ENCODE measurements around the gene TBC1D14. TPM values are rescaled to one million over a fixed set of nuclear protein-coding genes. Genes with fewer than 3 reads are reported as not detected.

TBC1D14 gene
- total and polyA plus RNA-seq, 10 of the 15 experiments (the other 5 are each of a cell fraction or from before 2014, with no cell fraction given), result 0.87 to 39.3 (median 30.1) TPM

DNA sequence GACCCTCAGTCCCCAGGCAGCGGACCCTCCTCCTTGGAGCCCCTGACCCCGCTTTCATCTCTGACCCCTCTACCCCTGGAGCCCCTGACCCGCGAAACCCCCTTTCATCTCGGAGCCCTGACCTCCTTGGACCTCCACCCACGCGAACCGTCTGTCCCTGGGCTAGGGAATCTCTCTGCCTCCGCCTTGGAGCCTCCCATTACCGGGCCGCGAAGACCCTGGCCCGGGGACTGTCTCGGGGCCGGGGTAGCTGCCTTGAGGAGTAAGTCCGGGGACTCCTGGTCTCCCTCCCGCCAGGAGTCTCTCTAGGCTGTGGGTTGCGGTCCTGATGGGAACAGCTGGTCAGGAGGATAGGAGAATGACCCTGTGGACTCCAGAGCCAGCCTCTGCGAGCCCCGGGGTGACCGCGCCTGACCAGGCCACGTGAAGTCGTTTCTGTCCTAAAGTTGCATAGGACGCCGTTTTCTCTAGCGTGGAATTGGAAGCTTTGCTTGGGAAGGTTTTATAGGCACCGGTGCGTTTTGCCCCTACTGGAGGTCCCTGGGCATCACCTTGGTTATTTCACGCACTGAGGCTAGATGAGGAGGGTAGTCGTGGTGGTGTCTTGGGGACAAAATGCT lies 824 bp downstream of the TBC1D14 start:
- H3K9me3 ChIP-seq (replicated peaks; ENCODE audit: control insufficient read depth, insufficient read depth, low read length), result no peaks in the 10 kb centered on the region
- peak overlapping the region; percentile 37 for H2AFZ ChIP-seq (ENCODE audit: control insufficient read depth, low read depth, low read length)
- peak overlapping the region; percentile 99 for H3K4me2 ChIP-seq (ENCODE audit: control insufficient read depth, insufficient read depth)
- FAIRE-seq (peak; percentile 59), ATAC-seq (peak; percentile 9; the same call in 1 of the 3 replicates), DNase-seq (ENCODE audit: low read depth, low spot score) (no peak)
- peak overlapping the region; percentile 97 for H3K4me3 ChIP-seq
- ChIA-PET RAD21 (ENCODE audit: unreplicated experiment) (interaction anchor here (1.4 to 2.1 kb wide), 2 partner anchors 158 to 161 kb away, joined by 3 to 6 read pairs; partner anchors contain the start of gene GRPEL1), POLR2A (interaction anchor here (1.1 to 3.5 kb wide), 2 partner anchors 10 to 158 kb away, joined by 3 to 18 read pairs; partner anchors contain the start of gene GRPEL1), SMC1A (ENCODE audit: uncharacterized antibody, unreplicated experiment) (interaction anchor here (0.6 to 1.6 kb wide), 6 partner anchors 19 to 190 kb away, joined by 3 to 5 read pairs (median 3); no protein-coding TSS in a partner anchor), CTCF (interaction anchor here (0.6 to 9.5 kb wide), 6 partner anchors 9 to 158 kb away, joined by 3 to 94 read pairs (median 6); partner anchors contain the start of gene GRPEL1)
- no peaks in the 10 kb centered on the region for H4K20me1 ChIP-seq (ENCODE audit: control insufficient read depth, insufficient read depth)
- 0 out of 4 replicates have a peak, but pooled peaks cover 0 to 3% of the 10 kb centered on the region in 2 experiments for H3K27me3 ChIP-seq (replicated peaks in 1 of 2; ENCODE audit: control insufficient read depth in 2 of 2, insufficient read depth in 2 of 2, low read length in 1 of 2)
- 55% methylated on average over 31 of the region's 31 CpGs for WGBS (ENCODE audit: insufficient coverage, insufficient replicate concordance, low lambda C conversion rate, missing lambda C conversion rate)
- H3K27ac ChIP-seq (ENCODE audit: control insufficient read depth, insufficient read depth), result peak overlapping the region; percentile 96; the same call in 1 of the 2 replicates
- in situ Hi-C loops (cut with MboI), result no loop called here
- intact Hi-C loops (cut with micrococcal nuclease; ENCODE audit: unreplicated experiment), result loop anchor here (5.0 kb wide), 1 partner anchor 62 kb away; no protein-coding TSS in a partner anchor
- H3K79me2 ChIP-seq (ENCODE audit: control insufficient read depth, insufficient read depth, low read length), result peaks cover 11% of the 10 kb centered on the region
- H3K4me1 ChIP-seq (ENCODE audit: control insufficient read depth, insufficient read depth, low read length), result peaks cover 16% of the 10 kb centered on the region
- peak overlapping the region; percentile 72 for H3K9ac ChIP-seq (ENCODE audit: control insufficient read depth, insufficient read depth, low read length)
- no TSS peak for BruUV-seq (replicated peaks)
- H3K36me3 ChIP-seq (ENCODE audit: control insufficient read depth in 2 of 2, insufficient read depth in 2 of 2, low read length in 1 of 2), result no peaks in the 10 kb centered on the region
- TF ChIP-seq JUNB (IDR thresholded peaks at IDR 0.05) (no peak), IKZF2 (IDR thresholded peaks at IDR 0.05) (peak in 1 of 2 experiments; percentile 38; a peak in 1 of 4 replicates), PAX5 (IDR thresholded peaks at IDR 0.05; ENCODE audit: borderline replicate concordance, low read depth, low read length) (no peak), SPI1 (IDR thresholded peaks at IDR 0.05; ENCODE audit: borderline replicate concordance, insufficient read depth, low read depth, low read length) (no peak), BMI1 (IDR thresholded peaks at IDR 0.05; ENCODE audit: borderline replicate concordance) (no peak), SMARCA5 (IDR thresholded peaks at IDR 0.05) (no peak), ZSCAN29 (IDR thresholded peaks at IDR 0.05) (no peak)
- TF ChIP-seq, protein P1, sequence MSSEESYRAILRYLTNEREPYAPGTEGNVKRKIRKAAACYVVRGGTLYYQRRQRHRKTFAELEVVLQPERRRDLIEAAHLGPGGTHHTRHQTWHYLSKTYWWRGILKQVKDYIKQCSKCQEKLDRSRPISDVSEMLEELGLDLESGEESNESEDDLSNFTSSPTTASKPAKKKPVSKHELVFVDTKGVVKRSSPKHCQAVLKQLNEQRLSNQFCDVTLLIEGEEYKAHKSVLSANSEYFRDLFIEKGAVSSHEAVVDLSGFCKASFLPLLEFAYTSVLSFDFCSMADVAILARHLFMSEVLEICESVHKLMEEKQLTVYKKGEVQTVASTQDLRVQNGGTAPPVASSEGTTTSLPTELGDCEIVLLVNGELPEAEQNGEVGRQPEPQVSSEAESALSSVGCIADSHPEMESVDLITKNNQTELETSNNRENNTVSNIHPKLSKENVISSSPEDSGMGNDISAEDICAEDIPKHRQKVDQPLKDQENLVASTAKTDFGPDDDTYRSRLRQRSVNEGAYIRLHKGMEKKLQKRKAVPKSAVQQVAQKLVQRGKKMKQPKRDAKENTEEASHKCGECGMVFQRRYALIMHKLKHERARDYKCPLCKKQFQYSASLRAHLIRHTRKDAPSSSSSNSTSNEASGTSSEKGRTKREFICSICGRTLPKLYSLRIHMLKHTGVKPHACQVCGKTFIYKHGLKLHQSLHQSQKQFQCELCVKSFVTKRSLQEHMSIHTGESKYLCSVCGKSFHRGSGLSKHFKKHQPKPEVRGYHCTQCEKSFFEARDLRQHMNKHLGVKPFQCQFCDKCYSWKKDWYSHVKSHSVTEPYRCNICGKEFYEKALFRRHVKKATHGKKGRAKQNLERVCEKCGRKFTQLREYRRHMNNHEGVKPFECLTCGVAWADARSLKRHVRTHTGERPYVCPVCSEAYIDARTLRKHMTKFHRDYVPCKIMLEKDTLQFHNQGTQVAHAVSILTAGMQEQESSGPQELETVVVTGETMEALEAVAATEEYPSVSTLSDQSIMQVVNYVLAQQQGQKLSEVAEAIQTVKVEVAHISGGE (CRISPR knock-in tag; IDR thresholded peaks at IDR 0.05), result no peak
- TF ChIP-seq, protein P2, sequence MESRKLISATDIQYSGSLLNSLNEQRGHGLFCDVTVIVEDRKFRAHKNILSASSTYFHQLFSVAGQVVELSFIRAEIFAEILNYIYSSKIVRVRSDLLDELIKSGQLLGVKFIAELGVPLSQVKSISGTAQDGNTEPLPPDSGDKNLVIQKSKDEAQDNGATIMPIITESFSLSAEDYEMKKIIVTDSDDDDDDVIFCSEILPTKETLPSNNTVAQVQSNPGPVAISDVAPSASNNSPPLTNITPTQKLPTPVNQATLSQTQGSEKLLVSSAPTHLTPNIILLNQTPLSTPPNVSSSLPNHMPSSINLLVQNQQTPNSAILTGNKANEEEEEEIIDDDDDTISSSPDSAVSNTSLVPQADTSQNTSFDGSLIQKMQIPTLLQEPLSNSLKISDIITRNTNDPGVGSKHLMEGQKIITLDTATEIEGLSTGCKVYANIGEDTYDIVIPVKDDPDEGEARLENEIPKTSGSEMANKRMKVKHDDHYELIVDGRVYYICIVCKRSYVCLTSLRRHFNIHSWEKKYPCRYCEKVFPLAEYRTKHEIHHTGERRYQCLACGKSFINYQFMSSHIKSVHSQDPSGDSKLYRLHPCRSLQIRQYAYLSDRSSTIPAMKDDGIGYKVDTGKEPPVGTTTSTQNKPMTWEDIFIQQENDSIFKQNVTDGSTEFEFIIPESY (IDR thresholded peaks at IDR 0.05), result no peak
- TF ChIP-seq, protein P3, sequence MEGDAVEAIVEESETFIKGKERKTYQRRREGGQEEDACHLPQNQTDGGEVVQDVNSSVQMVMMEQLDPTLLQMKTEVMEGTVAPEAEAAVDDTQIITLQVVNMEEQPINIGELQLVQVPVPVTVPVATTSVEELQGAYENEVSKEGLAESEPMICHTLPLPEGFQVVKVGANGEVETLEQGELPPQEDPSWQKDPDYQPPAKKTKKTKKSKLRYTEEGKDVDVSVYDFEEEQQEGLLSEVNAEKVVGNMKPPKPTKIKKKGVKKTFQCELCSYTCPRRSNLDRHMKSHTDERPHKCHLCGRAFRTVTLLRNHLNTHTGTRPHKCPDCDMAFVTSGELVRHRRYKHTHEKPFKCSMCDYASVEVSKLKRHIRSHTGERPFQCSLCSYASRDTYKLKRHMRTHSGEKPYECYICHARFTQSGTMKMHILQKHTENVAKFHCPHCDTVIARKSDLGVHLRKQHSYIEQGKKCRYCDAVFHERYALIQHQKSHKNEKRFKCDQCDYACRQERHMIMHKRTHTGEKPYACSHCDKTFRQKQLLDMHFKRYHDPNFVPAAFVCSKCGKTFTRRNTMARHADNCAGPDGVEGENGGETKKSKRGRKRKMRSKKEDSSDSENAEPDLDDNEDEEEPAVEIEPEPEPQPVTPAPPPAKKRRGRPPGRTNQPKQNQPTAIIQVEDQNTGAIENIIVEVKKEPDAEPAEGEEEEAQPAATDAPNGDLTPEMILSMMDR (IDR thresholded peaks at IDR 0.05 in 2 of 3, conservative IDR thresholded peaks at IDR 0.05 in 1 of 3; ENCODE audit: control insufficient read depth in 2 of 3, extremely low read depth in 1 of 3, insufficient read depth in 1 of 3, low read depth in 3 of 3, low read length in 3 of 3), result peak in 2 of 3 experiments; percentile 11 to 26; a peak in 1 of 6 replicates
- TF ChIP-seq, protein P4, sequence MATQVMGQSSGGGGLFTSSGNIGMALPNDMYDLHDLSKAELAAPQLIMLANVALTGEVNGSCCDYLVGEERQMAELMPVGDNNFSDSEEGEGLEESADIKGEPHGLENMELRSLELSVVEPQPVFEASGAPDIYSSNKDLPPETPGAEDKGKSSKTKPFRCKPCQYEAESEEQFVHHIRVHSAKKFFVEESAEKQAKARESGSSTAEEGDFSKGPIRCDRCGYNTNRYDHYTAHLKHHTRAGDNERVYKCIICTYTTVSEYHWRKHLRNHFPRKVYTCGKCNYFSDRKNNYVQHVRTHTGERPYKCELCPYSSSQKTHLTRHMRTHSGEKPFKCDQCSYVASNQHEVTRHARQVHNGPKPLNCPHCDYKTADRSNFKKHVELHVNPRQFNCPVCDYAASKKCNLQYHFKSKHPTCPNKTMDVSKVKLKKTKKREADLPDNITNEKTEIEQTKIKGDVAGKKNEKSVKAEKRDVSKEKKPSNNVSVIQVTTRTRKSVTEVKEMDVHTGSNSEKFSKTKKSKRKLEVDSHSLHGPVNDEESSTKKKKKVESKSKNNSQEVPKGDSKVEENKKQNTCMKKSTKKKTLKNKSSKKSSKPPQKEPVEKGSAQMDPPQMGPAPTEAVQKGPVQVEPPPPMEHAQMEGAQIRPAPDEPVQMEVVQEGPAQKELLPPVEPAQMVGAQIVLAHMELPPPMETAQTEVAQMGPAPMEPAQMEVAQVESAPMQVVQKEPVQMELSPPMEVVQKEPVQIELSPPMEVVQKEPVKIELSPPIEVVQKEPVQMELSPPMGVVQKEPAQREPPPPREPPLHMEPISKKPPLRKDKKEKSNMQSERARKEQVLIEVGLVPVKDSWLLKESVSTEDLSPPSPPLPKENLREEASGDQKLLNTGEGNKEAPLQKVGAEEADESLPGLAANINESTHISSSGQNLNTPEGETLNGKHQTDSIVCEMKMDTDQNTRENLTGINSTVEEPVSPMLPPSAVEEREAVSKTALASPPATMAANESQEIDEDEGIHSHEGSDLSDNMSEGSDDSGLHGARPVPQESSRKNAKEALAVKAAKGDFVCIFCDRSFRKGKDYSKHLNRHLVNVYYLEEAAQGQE (IDR thresholded peaks at IDR 0.05; ENCODE audit: low read depth, low read length), result no peak
